ENCODE measurements around the gene BRAT1. TPM values are rescaled to one million over a fixed set of nuclear protein-coding genes. Genes with fewer than 3 reads are reported as not detected.

BRAT1 gene
- total and polyA plus RNA-seq, 3 experiments from 2014 or later: 35.0 to 41.9 (median 38.8) TPM

DNA sequence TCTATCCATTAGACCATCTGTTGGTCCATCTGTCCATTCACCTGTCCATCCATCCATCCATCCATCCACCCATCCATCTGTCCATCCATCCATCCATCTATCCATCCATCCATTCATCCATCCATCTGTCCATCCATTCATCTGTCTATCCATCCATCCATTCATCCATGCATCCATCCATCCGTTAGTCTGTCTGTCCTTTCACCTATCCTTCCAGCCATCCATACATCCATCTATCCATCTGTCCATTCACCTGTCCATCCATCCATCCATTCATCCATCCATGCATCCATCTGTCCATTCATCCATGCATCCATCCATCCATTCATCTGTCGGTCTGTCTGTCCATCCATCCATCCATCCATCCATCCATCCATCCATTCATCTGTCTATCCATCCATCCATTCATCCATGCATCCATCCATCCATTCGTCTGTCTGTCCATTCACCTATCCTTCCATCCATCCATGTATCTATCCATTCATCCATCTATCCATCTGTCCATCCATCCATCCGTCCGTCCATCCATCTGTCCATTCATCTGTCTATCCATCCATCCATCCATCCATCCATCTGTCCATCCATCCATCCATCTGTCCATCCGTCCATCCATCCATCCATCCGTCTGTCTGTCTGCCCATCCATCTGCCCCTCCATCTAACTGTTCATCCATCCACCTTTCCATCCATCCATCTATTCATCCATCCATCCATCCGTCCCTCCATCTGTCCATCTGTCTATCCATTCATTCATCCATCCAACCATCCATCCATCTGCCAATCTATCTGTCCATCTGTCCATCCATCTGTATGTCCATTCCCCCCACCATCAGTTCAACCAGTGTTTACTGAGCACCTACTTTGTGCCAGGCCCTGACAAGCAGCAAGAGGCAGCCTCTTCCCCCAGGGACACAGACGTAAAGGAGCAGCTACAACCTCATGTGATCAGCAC lies 40.6 kb downstream of the BRAT1 start:
- Mint-ChIP-seq H3K4me3 (no peak overlapping the region), H3K4me1 (peaks cover 30 to 61% (median 34%) of the 10 kb centered on the region in 3 donors), H3K27me3 (no peaks in the 10 kb centered on the region), H3K27ac (no peak overlapping the region), H3K9me3 (no peaks in the 10 kb centered on the region), H3K36me3 (no peaks in the 10 kb centered on the region)
- Histone ChIP-seq H3K36me3 (ENCODE audit: insufficient read depth, low read length) (no peaks in the 10 kb centered on the region), H3K27me3 (ENCODE audit: insufficient read depth, low read length, poor library complexity, severe bottlenecking) (no peaks in the 10 kb centered on the region), H3K9me3 (ENCODE audit: low read length) (no peaks in the 10 kb centered on the region), H3K4me1 (ENCODE audit: insufficient read depth, low read length) (peaks cover 54% of the 10 kb centered on the region), H3K27ac (ENCODE audit: low read depth, low read length) (no peak overlapping the region), H3K4me3 (ENCODE audit: low read length) (no peak overlapping the region)
- DNase-seq: no peak
- ChIA-PET CTCF (no interaction called here), POLR2A (no interaction called here)

DNA sequence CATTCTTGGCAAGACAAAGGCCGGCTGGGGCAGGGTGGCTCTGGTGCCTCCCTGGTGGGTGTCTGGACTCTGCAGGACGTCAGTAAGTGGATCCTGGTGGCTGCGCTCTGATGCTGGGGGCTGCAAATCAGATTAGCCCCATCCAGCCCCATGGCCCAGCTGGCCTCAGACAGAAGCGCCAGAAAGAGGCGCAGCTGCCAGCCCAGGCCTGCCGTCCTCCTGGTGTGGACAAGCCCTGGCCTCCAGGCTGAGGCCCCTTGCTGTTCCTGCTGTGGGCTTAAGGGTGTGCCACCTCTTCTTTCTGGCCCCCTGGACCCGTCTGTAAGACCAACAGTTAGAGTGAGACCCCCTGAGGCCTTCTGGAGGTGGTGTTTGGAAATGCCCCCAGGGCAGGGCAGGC lies 41.6 kb downstream of the BRAT1 start:
- POLR2A ChIA-PET: no interaction called here
- no peaks in the 10 kb centered on the region for H3K36me3 Mint-ChIP-seq
- no peak for DNase-seq
- H3K4me3 Mint-ChIP-seq: no peak overlapping the region
- Histone ChIP-seq H3K27me3 (ENCODE audit: insufficient read depth, low read length, poor library complexity, severe bottlenecking) (no peaks in the 10 kb centered on the region), H3K9me3 (ENCODE audit: low read length) (no peaks in the 10 kb centered on the region), H3K36me3 (ENCODE audit: insufficient read depth, low read length) (no peaks in the 10 kb centered on the region), H3K4me3 (ENCODE audit: low read length) (no peak overlapping the region), H3K4me1 (ENCODE audit: insufficient read depth, low read length) (peaks cover 61% of the 10 kb centered on the region), H3K27ac (ENCODE audit: low read depth, low read length) (no peak overlapping the region)
- no peaks in the 10 kb centered on the region for H3K9me3 Mint-ChIP-seq
- H3K27ac Mint-ChIP-seq: peak overlapping the region in 3 of 8 donors; percentile 85 to 98 (median 89)
- H3K27me3 Mint-ChIP-seq: no peaks in the 10 kb centered on the region
- H3K4me1 Mint-ChIP-seq: peaks cover 39 to 68% (median 43%) of the 10 kb centered on the region in 3 donors
- CTCF ChIA-PET: no interaction called here

DNA sequence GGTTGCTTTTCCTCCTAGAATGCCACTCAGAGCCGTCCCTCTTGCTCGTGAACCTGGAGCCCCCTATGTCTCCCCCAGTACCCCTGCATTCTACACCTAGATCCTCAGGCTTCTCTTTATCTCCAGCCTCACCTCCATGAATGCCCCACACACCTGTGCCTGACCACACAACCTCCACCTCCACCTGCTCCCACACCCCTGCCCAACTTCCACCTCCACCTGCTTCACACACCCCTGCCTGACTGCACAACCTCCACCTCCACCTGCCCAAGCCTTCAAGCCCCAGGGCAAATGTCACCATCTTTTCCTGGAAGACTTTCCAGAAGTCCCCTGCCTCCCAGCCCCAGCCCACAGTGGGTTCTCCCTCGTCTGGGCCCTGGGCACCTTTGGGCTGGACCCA lies 42.6 kb downstream of the BRAT1 start:
- Histone ChIP-seq H3K27ac (ENCODE audit: low read depth, low read length) (no peak overlapping the region), H3K4me3 (ENCODE audit: low read length) (peak overlapping the region; percentile 1), H3K36me3 (ENCODE audit: insufficient read depth, low read length) (no peaks in the 10 kb centered on the region), H3K27me3 (ENCODE audit: insufficient read depth, low read length, poor library complexity, severe bottlenecking) (no peaks in the 10 kb centered on the region), H3K4me1 (ENCODE audit: insufficient read depth, low read length) (peaks cover 64% of the 10 kb centered on the region), H3K9me3 (ENCODE audit: low read length) (no peaks in the 10 kb centered on the region)
- CTCF ChIA-PET: no interaction called here
- no peaks in the 10 kb centered on the region for H3K36me3 Mint-ChIP-seq
- peak overlapping the region; percentile 85 to 98 (median 96) for H3K27ac Mint-ChIP-seq
- H3K4me3 Mint-ChIP-seq: peak overlapping the region; percentile 43 to 85 (median 79)
- no peaks in the 10 kb centered on the region for H3K9me3 Mint-ChIP-seq
- no peaks in the 10 kb centered on the region for H3K27me3 Mint-ChIP-seq
- POLR2A ChIA-PET: interaction anchor here (0.5 kb wide), 1 partner anchor 41 kb away, joined by 3 read pairs; no protein-coding TSS in a partner anchor
- no peak for DNase-seq
- H3K4me1 Mint-ChIP-seq: peaks cover 45 to 70% (median 46%) of the 10 kb centered on the region in 3 donors

DNA sequence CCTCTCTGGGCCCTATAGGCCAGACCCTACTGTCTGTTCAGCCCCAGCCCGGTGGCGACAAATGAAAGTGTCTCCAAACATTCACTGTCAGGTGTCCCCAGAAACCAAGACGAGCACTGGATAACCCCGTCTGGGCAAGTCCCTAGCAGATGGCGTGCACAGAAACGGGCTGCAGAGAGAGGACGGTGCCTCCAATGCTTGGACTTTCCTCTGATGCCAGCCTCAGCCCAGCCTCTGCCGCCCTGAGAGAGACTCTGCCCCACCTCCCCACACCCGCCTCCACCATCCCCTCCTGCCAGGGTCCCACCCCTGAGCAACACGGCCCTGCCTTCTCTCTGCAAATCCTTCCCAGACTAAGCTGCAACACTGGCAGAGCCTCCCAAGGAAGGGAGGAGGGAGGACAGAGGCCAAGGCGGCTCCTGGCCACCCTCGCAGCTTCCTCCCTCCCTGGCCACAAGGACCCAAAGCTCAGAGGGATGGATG lies 43.1 kb downstream of the BRAT1 start:
- Histone ChIP-seq H3K4me3 (ENCODE audit: low read length) (peak overlapping the region; percentile 66), H3K36me3 (ENCODE audit: insufficient read depth, low read length) (no peaks in the 10 kb centered on the region), H3K27me3 (ENCODE audit: insufficient read depth, low read length, poor library complexity, severe bottlenecking) (no peaks in the 10 kb centered on the region), H3K4me1 (ENCODE audit: insufficient read depth, low read length) (peaks cover 69% of the 10 kb centered on the region), H3K9me3 (ENCODE audit: low read length) (no peaks in the 10 kb centered on the region), H3K27ac (ENCODE audit: low read depth, low read length) (peak overlapping the region; percentile 38)
- DNase-seq: no peak
- Mint-ChIP-seq H3K27ac (peak overlapping the region; percentile 85 to 98 (median 96)), H3K9me3 (no peaks in the 10 kb centered on the region), H3K4me3 (peak overlapping the region; percentile 64 to 87 (median 79)), H3K4me1 (peaks cover 46 to 65% (median 46%) of the 10 kb centered on the region in 3 donors), H3K36me3 (no peaks in the 10 kb centered on the region), H3K27me3 (no peaks in the 10 kb centered on the region)
- POLR2A ChIA-PET: interaction anchor here (0.5 to 2.4 kb wide), 2 partner anchors 9 to 41 kb away, joined by 3 to 25 read pairs; no protein-coding TSS in a partner anchor
- CTCF ChIA-PET: interaction anchor here (1.4 kb wide), 1 partner anchor 43 kb away, joined by 6 read pairs; no protein-coding TSS in a partner anchor

DNA sequence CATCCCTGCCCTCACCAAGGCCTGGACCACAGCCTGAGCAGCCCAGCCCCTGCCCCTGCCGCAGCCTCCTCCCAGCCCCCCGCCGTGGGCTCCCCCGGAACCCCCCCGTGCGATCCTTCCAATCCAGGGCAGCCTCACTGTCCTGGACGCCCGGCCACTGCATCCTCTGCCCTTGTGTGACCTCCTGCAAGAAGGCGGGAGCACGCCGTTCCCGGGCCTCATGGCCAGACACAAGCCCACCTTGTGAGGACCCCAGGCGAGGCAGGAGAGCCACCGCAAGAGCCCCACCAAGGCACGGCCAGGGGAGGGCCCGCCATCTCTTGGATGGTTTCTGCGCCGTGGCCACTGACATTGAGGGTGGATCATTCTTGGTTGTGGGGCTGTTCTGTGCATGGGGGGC lies 43.6 kb downstream of the BRAT1 start:
- Histone ChIP-seq H3K9me3 (ENCODE audit: low read length) (no peaks in the 10 kb centered on the region), H3K4me3 (ENCODE audit: low read length) (peak overlapping the region; percentile 66), H3K27ac (ENCODE audit: low read depth, low read length) (peak overlapping the region; percentile 38), H3K27me3 (ENCODE audit: insufficient read depth, low read length, poor library complexity, severe bottlenecking) (no peaks in the 10 kb centered on the region), H3K4me1 (ENCODE audit: insufficient read depth, low read length) (peaks cover 69% of the 10 kb centered on the region), H3K36me3 (ENCODE audit: insufficient read depth, low read length) (no peaks in the 10 kb centered on the region)
- H3K27me3 Mint-ChIP-seq: no peaks in the 10 kb centered on the region
- H3K9me3 Mint-ChIP-seq: no peaks in the 10 kb centered on the region
- peak overlapping the region; percentile 64 to 87 (median 79) for H3K4me3 Mint-ChIP-seq
- no peak for DNase-seq
- peak overlapping the region; percentile 85 to 98 (median 96) for H3K27ac Mint-ChIP-seq
- no peaks in the 10 kb centered on the region for H3K36me3 Mint-ChIP-seq
- CTCF ChIA-PET: interaction anchor here (1.3 to 2.0 kb wide), 6 partner anchors 9 to 43 kb away, joined by 3 to 10 read pairs (median 6); no protein-coding TSS in a partner anchor
- POLR2A ChIA-PET: interaction anchor here (1.6 to 2.4 kb wide), 2 partner anchors 9 to 17 kb away, joined by 25 to 27 read pairs; no protein-coding TSS in a partner anchor
- peaks cover 46 to 63% (median 46%) of the 10 kb centered on the region in 3 donors for H3K4me1 Mint-ChIP-seq

DNA sequence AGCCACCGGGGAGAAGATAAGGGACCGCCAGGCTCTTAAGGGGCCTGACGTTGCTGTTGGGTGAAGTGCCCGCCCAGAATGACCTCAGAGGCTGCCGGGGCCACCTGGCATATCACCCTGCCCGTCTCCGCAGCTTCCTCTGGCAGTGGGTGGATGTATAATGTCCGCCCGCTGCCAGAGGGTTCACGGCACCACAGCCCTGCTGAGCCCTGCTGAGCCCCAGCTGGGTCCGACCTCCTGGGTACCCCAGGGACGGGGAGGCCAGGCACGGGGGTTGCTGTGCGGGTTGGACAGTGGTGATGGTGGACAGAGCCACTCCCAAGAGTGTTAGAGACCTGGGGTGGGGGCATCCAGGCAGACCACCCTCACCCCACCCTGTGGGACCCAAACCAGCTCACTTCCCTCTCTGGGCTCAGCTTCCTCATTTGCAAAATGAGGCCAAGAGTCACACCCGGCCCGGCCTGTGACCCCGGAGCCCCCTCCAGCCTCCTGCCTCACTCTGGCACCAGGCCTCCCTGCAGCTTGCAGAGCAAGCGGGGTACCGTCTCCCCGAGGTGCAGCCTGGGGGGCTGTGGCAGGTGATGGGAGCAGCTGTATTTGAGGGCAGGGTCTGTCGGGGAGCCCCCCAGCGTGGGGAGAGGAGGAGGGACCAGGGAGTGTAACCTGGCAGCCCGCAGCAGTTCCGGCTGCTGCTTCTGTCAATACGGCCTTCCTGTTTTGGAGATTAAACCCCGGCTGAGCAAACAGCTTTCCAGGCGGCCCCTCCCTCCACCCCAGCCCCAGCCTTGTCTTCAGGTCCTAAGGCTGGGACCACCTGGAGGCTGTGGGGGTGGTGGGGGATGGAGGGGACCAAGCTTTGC lies 44.2 kb downstream of the BRAT1 start:
- no peaks in the 10 kb centered on the region for H3K27me3 Mint-ChIP-seq
- peak overlapping the region; percentile 64 to 87 (median 76) for H3K4me3 Mint-ChIP-seq
- ChIA-PET POLR2A (interaction anchor here (1.0 to 2.4 kb wide), 3 partner anchors 9 to 18 kb away, joined by 4 to 27 read pairs (median 25); no protein-coding TSS in a partner anchor), CTCF (interaction anchor here (0.8 to 2.0 kb wide), 10 partner anchors 9 to 199 kb away, joined by 3 to 10 read pairs (median 4); no protein-coding TSS in a partner anchor)
- DNase-seq: peak in 4 of 5 donors; percentile 56 to 79 (median 70)
- no peaks in the 10 kb centered on the region for H3K36me3 Mint-ChIP-seq
- peaks cover 69% of the 10 kb centered on the region for H3K4me1 ChIP-seq (ENCODE audit: insufficient read depth, low read length)
- H3K27me3 ChIP-seq (ENCODE audit: insufficient read depth, low read length, poor library complexity, severe bottlenecking): no peaks in the 10 kb centered on the region
- peak overlapping the region; percentile 85 to 98 (median 96) for H3K27ac Mint-ChIP-seq
- H3K36me3 ChIP-seq (ENCODE audit: insufficient read depth, low read length): no peaks in the 10 kb centered on the region
- H3K4me3 ChIP-seq (ENCODE audit: low read length): peak overlapping the region; percentile 66
- no peaks in the 10 kb centered on the region for H3K9me3 Mint-ChIP-seq
- H3K27ac ChIP-seq (ENCODE audit: low read depth, low read length): peak overlapping the region; percentile 38
- H3K9me3 ChIP-seq (ENCODE audit: low read length): no peaks in the 10 kb centered on the region
- H3K4me1 Mint-ChIP-seq: peaks cover 46 to 64% (median 48%) of the 10 kb centered on the region in 3 donors

DNA sequence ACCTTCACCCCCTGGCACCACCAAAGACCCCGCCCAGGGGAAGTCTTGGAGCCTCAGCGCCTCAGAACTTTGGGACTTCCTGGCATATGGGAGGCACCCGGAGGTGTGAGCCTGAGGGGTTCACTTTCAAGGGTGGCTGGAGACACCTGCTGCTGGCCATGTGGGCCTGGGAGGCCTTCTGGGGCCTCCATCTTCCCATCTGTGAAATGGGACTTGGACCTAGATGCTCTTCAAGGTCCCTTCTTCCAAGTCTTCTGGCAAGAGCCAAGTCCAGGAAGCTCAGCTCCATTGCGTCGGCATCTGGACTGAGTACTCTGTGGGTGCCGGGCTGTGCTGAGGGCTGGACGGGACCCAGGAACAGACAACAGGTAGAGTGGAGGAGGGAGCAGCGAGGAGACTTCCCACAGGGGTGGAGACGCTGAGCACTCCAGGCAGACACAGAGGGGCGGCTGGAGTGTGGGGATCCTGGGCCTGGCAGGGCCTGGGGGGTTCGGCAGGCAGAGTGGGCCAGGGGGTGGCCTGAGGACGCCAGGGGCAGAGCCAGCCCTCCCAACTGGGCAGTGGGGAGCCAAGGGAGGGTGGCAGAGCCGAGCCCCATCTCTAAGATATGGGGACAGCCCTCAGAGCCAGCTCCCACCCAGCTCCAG lies 45.1 kb downstream of the BRAT1 start:
- POLR2A ChIA-PET: interaction anchor here (0.6 to 2.4 kb wide), 5 partner anchors 9 to 341 kb away, joined by 3 to 27 read pairs (median 8); no protein-coding TSS in a partner anchor
- Mint-ChIP-seq H3K4me3 (peak overlapping the region; percentile 51 to 80 (median 75)), H3K27me3 (no peaks in the 10 kb centered on the region), H3K9me3 (no peaks in the 10 kb centered on the region), H3K4me1 (peaks cover 46 to 63% (median 49%) of the 10 kb centered on the region in 3 donors), H3K27ac (peak overlapping the region; percentile 78 to 98 (median 95)), H3K36me3 (no peaks in the 10 kb centered on the region)
- Histone ChIP-seq H3K27ac (ENCODE audit: low read depth, low read length) (peak overlapping the region; percentile 38), H3K27me3 (ENCODE audit: insufficient read depth, low read length, poor library complexity, severe bottlenecking) (no peaks in the 10 kb centered on the region), H3K36me3 (ENCODE audit: insufficient read depth, low read length) (no peaks in the 10 kb centered on the region), H3K4me1 (ENCODE audit: insufficient read depth, low read length) (peaks cover 69% of the 10 kb centered on the region), H3K4me3 (ENCODE audit: low read length) (peak overlapping the region; percentile 66), H3K9me3 (ENCODE audit: low read length) (no peaks in the 10 kb centered on the region)
- CTCF ChIA-PET: interaction anchor here (0.8 to 2.0 kb wide), 8 partner anchors 10 to 199 kb away, joined by 3 to 10 read pairs (median 4); no protein-coding TSS in a partner anchor
- DNase-seq: no peak
